GM23338 (cell line): ENCODE measurements around the gene EPS8L1. TPM values are rescaled to one million over a fixed set of nuclear protein-coding genes. Genes with fewer than 3 reads are reported as not detected.

Source experiments
- ATAC-seq: fragments of 200-7000 bp; cut with Tn5 transposase; 3 replicates; pipeline ENCODE4 v1.9.1; 2020
- DNase-seq: peaks from one replicate; pipeline ENCODE4 v3.0.0-alpha.2; 2015; ENCODE audit warnings: low spot score
- H2AFZ ChIP-seq: fragments of 200-600 bp; sonication (generic); 2 replicates; pipeline ENCODE4 v1.8.0; 2016; ENCODE audit warnings: antibody characterized with exemption, mild to moderate bottlenecking, moderate library complexity
- H3F3A ChIP-seq: fragments of 200-600 bp; sonication (generic); replicated peaks from 2 replicates; pipeline ENCODE4 v1.8.0; 2017; ENCODE audit warnings: antibody characterized with exemption, mixed run types, low read depth
- H3K27ac ChIP-seq: fragments of 200-600 bp; sonication (generic); 2 replicates; pipeline ENCODE4 v1.6.1; 2016; ENCODE audit warnings: low read depth
- H3K27me3 ChIP-seq: fragments of 200-600 bp; sonication (generic); 2 replicates; pipeline ENCODE4 v1.8.0; 2016; ENCODE audit warnings: mild to moderate bottlenecking, mixed run types, moderate library complexity; ENCODE audit not compliant: insufficient read depth
- H3K36me3 ChIP-seq: fragments of 200-600 bp; sonication (generic); 2 replicates; pipeline ENCODE4 v1.8.0; 2016; ENCODE audit warnings: mild to moderate bottlenecking; ENCODE audit not compliant: insufficient read depth
- H3K4me1 ChIP-seq: fragments of 200-600 bp; sonication (generic); 2 replicates; pipeline ENCODE4 v1.8.0; 2016; ENCODE audit warnings: mild to moderate bottlenecking, moderate library complexity; ENCODE audit not compliant: insufficient read depth
- H3K4me2 ChIP-seq: fragments of 200-600 bp; sonication (generic); 2 replicates; pipeline ENCODE4 v1.7.1; 2017; ENCODE audit warnings: mixed run types
- H3K4me3 ChIP-seq: fragments of 200-600 bp; sonication (generic); 2 replicates; pipeline ENCODE4 v1.6.1; 2016; ENCODE audit warnings: mixed run types
- H3K79me2 ChIP-seq: fragments of 200-600 bp; sonication (generic); replicated peaks from 2 replicates; pipeline ENCODE4 v1.8.0; 2017; ENCODE audit warnings: mild to moderate bottlenecking; ENCODE audit not compliant: insufficient read depth
- H3K9me2 ChIP-seq: fragments of 200-600 bp; sonication (generic); 2 replicates; pipeline ENCODE4 v1.8.0; 2017; ENCODE audit not compliant: insufficient read depth
- H4K20me1 ChIP-seq: fragments of 200-600 bp; sonication (generic); replicated peaks from 2 replicates; pipeline ENCODE4 v1.8.0; 2017; ENCODE audit warnings: mild to moderate bottlenecking; ENCODE audit not compliant: insufficient read depth
- H3K27ac Mint-ChIP-seq: 2 replicates; pipeline ENCODE4 v1.8.0; 2020; ENCODE audit warnings: inconsistent platforms, mild to moderate bottlenecking, moderate library complexity, mixed read lengths
- H3K27me3 Mint-ChIP-seq: 3 replicates; pipeline ENCODE4 v1.8.0; 2022; ENCODE audit warnings: low read depth, mild to moderate bottlenecking, moderate library complexity, mixed read lengths, inconsistent platforms; ENCODE audit not compliant: insufficient read depth, poor library complexity
- H3K36me3 Mint-ChIP-seq: 3 replicates; pipeline ENCODE4 v1.8.0; 2021; ENCODE audit warnings: low read depth, mild to moderate bottlenecking, inconsistent platforms, moderate library complexity, mixed read lengths
- H3K4me1 Mint-ChIP-seq: 3 replicates; pipeline ENCODE4 v1.8.0; 2020; ENCODE audit warnings: mild to moderate bottlenecking, inconsistent platforms, mixed read lengths
- H3K4me3 Mint-ChIP-seq: 3 replicates; pipeline ENCODE4 v1.8.0; 2021; ENCODE audit warnings: moderate library complexity, mild to moderate bottlenecking, inconsistent platforms, mixed read lengths
- H3K9me3 Mint-ChIP-seq: 3 replicates; pipeline ENCODE4 v1.8.0; 2020; ENCODE audit warnings: moderate library complexity, mild to moderate bottlenecking, inconsistent platforms, mixed read lengths
- CREB1 ChIP-seq: fragments of 250-450 bp; sonication (Bioruptor Pico); IDR thresholded peaks from 2 replicates; pipeline ENCODE4 v1.5.0; 2020; ENCODE audit warnings: low read depth, mild to moderate bottlenecking, moderate library complexity
- EZH2 ChIP-seq: fragments of 200-600 bp; sonication (generic); IDR thresholded peaks from one replicate; pipeline ENCODE4 v1.8.0; 2017; ENCODE audit warnings: antibody characterized with exemption, mild to moderate bottlenecking, low read depth; ENCODE audit not compliant: unreplicated experiment
- EZH2phosphoT487 ChIP-seq: fragments of 200-600 bp; sonication (generic); IDR thresholded peaks from one replicate; pipeline ENCODE4 v1.8.1; 2018; ENCODE audit warnings: antibody characterized with exemption; ENCODE audit not compliant: unreplicated experiment
- JUNB ChIP-seq: IDR thresholded peaks from one replicate; pipeline ENCODE4 v1.6.1; 2016; ENCODE audit warnings: antibody characterized with exemption; ENCODE audit not compliant: unreplicated experiment
- NANOG ChIP-seq: IDR thresholded peaks from 2 replicates; pipeline ENCODE4 v1.6.1; 2016; ENCODE audit warnings: antibody characterized with exemption, borderline replicate concordance
- POLR2AphosphoS5 ChIP-seq: IDR thresholded peaks from 2 replicates; pipeline ENCODE4 v1.6.1; 2016; ENCODE audit warnings: antibody characterized with exemption, low read depth
- STAT1 ChIP-seq: IDR thresholded peaks from one replicate; pipeline ENCODE4 v1.6.1; 2016; ENCODE audit warnings: antibody characterized with exemption; ENCODE audit not compliant: unreplicated experiment
- ZNF114 ChIP-seq: fragments of 250-450 bp; sonication (Bioruptor Pico); IDR thresholded peaks from 2 replicates; pipeline ENCODE4 v1.5.0; 2020; ENCODE audit warnings: mild to moderate bottlenecking, moderate library complexity
- ZNF331 ChIP-seq: fragments of 250-450 bp; sonication (Bioruptor Pico); IDR thresholded peaks from 2 replicates; pipeline ENCODE4 v1.5.0; 2020; ENCODE audit warnings: low read depth, mild to moderate bottlenecking, moderate library complexity
- polyA plus RNA-seq: library from polyadenylated mRNA; unstranded; fragments of >200 nt; fragmentation: Nextera tagmentation; extraction: Ambion mirVana; gene quantifications from 2 replicates; pipeline ENCODE4 v1.2.1, GENCODE V29; 2016
- total RNA-seq: library from RNA; depleted of rRNA; stranded (reverse); fragments of >200 nt; shearing (Covaris generic); gene quantifications from 2 replicates; pipeline ENCODE4 v1.2.3, GENCODE V29; 2014
- TF ChIP-seq, protein P1 (sequence below): IDR thresholded peaks from one replicate; pipeline ENCODE4 v1.6.1; 2018; ENCODE audit warnings: antibody characterized with exemption; ENCODE audit not compliant: unreplicated experiment
- TF ChIP-seq, protein P2 (sequence below): IDR thresholded peaks from 2 replicates; pipeline ENCODE4 v1.6.1; 2016; ENCODE audit warnings: antibody characterized with exemption
- TF ChIP-seq, protein P3 (sequence below), 2 experiments: fragments of 200-600 bp in 1 of 2; sonication (generic) in 1 of 2; conservative IDR thresholded peaks; 2 replicates each; pipeline versions ENCODE4 v1.5.1 to v1.6.1; 2016 to 2017; ENCODE audit warnings: antibody characterized with exemption in 2 of 2, low read depth in 2 of 2, mild to moderate bottlenecking in 2 of 2, moderate library complexity in 1 of 2

EPS8L1 gene
- total and polyA plus RNA-seq, 2 experiments from 2014 or later = 47.5 to 51.2 TPM

DNA sequence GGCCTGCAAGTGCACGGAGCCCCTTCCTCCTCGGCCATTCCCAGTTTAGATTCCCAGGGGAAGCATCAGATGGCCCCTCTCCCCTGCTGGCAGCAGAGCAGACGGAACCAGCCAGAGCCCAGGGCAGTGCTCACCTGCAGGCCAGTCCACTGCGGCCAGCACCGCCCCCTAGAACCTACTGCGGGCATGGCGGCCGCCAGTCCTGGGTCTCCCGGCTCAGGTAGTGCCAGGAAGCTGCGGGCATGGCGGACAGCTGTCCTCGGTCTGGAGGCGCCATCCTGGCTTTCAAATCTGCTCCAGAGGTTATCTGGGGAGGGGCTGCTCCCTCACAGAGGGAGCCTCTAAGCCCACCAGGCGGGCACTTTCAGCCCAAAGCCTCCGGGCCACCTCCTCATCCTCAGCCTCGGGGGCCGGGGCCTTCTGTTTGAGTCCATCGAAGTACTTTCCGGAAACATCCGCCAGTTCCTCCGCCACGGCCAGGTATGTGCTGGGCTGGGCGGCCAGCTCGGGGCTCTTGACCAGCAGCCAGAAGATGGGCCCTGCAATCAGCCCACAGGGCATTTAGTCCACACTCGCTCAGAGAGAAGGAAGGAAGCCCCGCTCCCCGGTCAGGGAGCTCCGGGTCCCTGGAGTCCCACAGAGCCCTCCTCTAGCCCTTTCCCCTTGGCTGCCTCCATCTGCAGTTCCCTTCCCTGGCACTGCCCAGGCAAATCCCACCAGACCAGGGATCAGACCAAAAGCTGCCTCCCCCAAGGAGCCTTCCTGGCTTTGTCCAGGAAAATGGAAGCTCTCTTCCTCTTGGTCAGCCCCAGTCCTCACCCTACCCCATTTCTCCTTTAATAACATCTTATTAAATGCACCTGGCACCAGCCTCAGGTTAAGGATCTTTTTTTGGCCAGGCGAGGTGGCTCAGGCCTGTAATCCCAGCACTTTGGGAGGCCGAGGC, 30.6 kb upstream of the EPS8L1 start (continued):
- TF ChIP-seq, protein P1, sequence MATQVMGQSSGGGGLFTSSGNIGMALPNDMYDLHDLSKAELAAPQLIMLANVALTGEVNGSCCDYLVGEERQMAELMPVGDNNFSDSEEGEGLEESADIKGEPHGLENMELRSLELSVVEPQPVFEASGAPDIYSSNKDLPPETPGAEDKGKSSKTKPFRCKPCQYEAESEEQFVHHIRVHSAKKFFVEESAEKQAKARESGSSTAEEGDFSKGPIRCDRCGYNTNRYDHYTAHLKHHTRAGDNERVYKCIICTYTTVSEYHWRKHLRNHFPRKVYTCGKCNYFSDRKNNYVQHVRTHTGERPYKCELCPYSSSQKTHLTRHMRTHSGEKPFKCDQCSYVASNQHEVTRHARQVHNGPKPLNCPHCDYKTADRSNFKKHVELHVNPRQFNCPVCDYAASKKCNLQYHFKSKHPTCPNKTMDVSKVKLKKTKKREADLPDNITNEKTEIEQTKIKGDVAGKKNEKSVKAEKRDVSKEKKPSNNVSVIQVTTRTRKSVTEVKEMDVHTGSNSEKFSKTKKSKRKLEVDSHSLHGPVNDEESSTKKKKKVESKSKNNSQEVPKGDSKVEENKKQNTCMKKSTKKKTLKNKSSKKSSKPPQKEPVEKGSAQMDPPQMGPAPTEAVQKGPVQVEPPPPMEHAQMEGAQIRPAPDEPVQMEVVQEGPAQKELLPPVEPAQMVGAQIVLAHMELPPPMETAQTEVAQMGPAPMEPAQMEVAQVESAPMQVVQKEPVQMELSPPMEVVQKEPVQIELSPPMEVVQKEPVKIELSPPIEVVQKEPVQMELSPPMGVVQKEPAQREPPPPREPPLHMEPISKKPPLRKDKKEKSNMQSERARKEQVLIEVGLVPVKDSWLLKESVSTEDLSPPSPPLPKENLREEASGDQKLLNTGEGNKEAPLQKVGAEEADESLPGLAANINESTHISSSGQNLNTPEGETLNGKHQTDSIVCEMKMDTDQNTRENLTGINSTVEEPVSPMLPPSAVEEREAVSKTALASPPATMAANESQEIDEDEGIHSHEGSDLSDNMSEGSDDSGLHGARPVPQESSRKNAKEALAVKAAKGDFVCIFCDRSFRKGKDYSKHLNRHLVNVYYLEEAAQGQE = no peak

- Mint-ChIP-seq H3K9me3 (no peaks in the 10 kb centered on the region), H3K27me3 (no peaks in the 10 kb centered on the region), H3K36me3 (peaks cover 57% of the 10 kb centered on the region), H3K4me1 (no peaks in the 10 kb centered on the region), H3K4me3 (no peak overlapping the region), H3K27ac (no peak overlapping the region)
- Histone ChIP-seq H3K9me2 (no peaks in the 10 kb centered on the region), H3K4me1 (no peaks in the 10 kb centered on the region), H2AFZ (no peak overlapping the region), H4K20me1 (peaks cover 18% of the 10 kb centered on the region; the same call in 1 of the 2 replicates), H3K4me2 (no peak overlapping the region), H3K27ac (no peak overlapping the region), H3K36me3 (peaks cover 12% of the 10 kb centered on the region), H3F3A (no peaks in the 10 kb centered on the region), H3K79me2 (0 out of 2 replicates have a peak, but pooled peaks cover 1% of the 10 kb centered on the region), H3K4me3 (no peak overlapping the region), H3K27me3 (no peaks in the 10 kb centered on the region)
- DNase-seq (no peak), ATAC-seq (no peak)
- TF ChIP-seq EZH2 (no peak), NANOG (no peak), JUNB (no peak), POLR2AphosphoS5 (no peak), ZNF331 (CRISPR knock-in tag) (no peak), CREB1 (CRISPR knock-in tag) (no peak), EZH2phosphoT487 (no peak), STAT1 (no peak), ZNF114 (CRISPR knock-in tag) (no peak)
- TF ChIP-seq, protein P2, sequence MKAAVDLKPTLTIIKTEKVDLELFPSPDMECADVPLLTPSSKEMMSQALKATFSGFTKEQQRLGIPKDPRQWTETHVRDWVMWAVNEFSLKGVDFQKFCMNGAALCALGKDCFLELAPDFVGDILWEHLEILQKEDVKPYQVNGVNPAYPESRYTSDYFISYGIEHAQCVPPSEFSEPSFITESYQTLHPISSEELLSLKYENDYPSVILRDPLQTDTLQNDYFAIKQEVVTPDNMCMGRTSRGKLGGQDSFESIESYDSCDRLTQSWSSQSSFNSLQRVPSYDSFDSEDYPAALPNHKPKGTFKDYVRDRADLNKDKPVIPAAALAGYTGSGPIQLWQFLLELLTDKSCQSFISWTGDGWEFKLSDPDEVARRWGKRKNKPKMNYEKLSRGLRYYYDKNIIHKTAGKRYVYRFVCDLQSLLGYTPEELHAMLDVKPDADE = no peak
- TF ChIP-seq, protein P1 = no peak
- TF ChIP-seq, protein P3, sequence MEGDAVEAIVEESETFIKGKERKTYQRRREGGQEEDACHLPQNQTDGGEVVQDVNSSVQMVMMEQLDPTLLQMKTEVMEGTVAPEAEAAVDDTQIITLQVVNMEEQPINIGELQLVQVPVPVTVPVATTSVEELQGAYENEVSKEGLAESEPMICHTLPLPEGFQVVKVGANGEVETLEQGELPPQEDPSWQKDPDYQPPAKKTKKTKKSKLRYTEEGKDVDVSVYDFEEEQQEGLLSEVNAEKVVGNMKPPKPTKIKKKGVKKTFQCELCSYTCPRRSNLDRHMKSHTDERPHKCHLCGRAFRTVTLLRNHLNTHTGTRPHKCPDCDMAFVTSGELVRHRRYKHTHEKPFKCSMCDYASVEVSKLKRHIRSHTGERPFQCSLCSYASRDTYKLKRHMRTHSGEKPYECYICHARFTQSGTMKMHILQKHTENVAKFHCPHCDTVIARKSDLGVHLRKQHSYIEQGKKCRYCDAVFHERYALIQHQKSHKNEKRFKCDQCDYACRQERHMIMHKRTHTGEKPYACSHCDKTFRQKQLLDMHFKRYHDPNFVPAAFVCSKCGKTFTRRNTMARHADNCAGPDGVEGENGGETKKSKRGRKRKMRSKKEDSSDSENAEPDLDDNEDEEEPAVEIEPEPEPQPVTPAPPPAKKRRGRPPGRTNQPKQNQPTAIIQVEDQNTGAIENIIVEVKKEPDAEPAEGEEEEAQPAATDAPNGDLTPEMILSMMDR (conservative IDR thresholded peaks at IDR 0.05; ENCODE audit: low read depth in 2 of 2) = no peak
Observed at GRCh38 chr19:55046975-55047622, 28.6 kb upstream of the EPS8L1 start.
